ENCODE data around the gene ARHGAP29.
A peak's percentile ranks its signal among the peaks of the same experiment; 100 is the strongest.

ARHGAP29 gene

DNA sequence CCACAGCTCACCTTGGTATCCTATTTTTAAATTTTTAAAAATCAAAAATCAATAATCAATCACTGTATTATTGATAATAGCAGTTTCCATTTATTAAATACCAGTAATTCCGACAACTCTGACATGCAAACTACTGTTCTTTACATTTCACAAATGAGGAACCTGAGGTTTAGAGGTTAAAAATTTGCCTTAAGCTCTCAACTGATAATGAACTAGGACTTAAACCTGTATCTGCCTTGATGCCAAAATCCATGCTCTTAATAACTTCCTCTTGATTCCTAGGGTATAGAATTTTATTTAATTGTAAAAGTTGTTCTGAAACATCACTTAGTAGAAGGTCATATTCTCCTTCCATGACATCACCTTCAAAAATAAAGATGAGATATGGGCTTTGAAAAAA is 5.6 kb downstream of the ARHGAP29 start:
- Histone ChIP-seq H3K4me3 (ENCODE audit: low read depth, low read length) (no peak overlapping the region), H3K27me3 (replicated peaks) (no peaks in the 10 kb centered on the region), H3K27ac (peak overlapping the region; percentile 30), H3K36me3 (replicated peaks) (peaks cover 4% of the 10 kb centered on the region)
- in situ Hi-C loops (cut with HindIII; ENCODE audit: low pct_ligation_motif_present, low sequenced_read_pairs), result loop anchor here (25.0 kb wide), 1 partner anchor 106 kb away; no protein-coding TSS in a partner anchor
- DNase-seq, result no peak
- TF ChIP-seq, protein P1, sequence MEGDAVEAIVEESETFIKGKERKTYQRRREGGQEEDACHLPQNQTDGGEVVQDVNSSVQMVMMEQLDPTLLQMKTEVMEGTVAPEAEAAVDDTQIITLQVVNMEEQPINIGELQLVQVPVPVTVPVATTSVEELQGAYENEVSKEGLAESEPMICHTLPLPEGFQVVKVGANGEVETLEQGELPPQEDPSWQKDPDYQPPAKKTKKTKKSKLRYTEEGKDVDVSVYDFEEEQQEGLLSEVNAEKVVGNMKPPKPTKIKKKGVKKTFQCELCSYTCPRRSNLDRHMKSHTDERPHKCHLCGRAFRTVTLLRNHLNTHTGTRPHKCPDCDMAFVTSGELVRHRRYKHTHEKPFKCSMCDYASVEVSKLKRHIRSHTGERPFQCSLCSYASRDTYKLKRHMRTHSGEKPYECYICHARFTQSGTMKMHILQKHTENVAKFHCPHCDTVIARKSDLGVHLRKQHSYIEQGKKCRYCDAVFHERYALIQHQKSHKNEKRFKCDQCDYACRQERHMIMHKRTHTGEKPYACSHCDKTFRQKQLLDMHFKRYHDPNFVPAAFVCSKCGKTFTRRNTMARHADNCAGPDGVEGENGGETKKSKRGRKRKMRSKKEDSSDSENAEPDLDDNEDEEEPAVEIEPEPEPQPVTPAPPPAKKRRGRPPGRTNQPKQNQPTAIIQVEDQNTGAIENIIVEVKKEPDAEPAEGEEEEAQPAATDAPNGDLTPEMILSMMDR (IDR thresholded peaks at IDR 0.05; ENCODE audit: low read depth, low read length, missing control alignments), result no peak

DNA sequence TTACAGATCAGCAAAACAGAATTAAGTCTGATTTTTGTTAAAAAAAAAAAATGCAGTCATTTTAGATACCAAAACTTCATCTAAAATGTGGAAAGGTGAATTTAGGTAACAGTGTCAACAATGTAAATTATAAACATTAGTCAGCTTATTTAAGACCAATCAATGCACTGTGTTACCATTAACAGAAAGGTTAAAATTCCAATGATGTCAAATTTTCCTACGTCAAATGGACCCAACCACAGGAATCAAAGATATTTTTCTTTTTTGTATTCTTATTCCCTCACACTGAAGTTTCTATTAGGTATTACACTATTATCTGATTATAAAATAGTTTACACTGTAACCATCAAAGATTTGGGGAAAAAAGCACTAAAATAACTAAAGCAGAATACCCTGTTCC is 6.5 kb downstream of the ARHGAP29 start:
- H3K27ac ChIP-seq, result peak overlapping the region; percentile 30
- peaks cover 4% of the 10 kb centered on the region for H3K36me3 ChIP-seq (replicated peaks)
- TF ChIP-seq, protein P1 (IDR thresholded peaks at IDR 0.05; ENCODE audit: low read depth, low read length, missing control alignments), result no peak
- in situ Hi-C loops (cut with HindIII; ENCODE audit: low pct_ligation_motif_present, low sequenced_read_pairs), result loop anchor here (25.0 kb wide), 1 partner anchor 106 kb away; no protein-coding TSS in a partner anchor
- DNase-seq, result no peak
- no peak overlapping the region for H3K4me3 ChIP-seq (ENCODE audit: low read depth, low read length)
- no peaks in the 10 kb centered on the region for H3K27me3 ChIP-seq (replicated peaks)

DNA sequence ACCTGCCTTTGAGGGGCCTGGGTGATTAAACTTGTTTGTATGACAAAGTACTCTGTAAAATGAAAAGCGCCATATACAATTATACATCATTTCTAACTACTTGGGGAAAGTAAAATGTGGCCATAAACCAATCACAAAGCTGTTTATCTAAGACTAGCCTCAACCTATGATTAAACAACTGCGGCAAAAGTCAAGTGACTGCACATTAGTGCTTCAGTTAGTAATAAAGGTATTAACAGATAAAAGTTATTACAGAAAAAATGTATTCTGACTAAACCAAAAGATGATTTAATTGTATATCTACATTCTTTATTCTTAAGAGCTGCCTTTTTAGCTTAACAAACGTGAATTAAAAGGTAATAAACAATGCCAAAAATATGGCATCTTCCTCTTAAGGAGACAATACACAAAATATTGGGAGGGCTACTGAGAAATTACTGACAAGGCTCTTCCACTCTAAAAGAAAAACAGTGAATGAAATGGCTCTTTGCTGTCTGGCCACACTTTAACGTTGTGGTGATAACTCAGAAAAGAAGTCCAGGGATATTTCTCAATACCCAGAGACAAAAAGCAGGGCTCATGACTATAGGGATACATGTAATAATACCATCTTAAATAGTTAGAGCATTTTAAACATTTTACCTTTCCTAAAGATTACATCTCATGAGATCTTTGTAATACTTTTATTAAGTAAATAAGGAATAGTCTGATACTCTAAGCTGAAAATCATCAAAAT is 8.6 kb downstream of the ARHGAP29 start:
- in situ Hi-C loops (cut with HindIII; ENCODE audit: low pct_ligation_motif_present, low sequenced_read_pairs), result loop anchor here (25.0 kb wide), 1 partner anchor 108 kb away; no protein-coding TSS in a partner anchor
- H3K36me3 ChIP-seq (replicated peaks), result peaks cover 6% of the 10 kb centered on the region
- H3K4me3 ChIP-seq (ENCODE audit: low read depth, low read length), result no peak overlapping the region
- no peaks in the 10 kb centered on the region for H3K27me3 ChIP-seq (replicated peaks)
- DNase-seq, result no peak
- peak overlapping the region; percentile 1 for H3K27ac ChIP-seq
- TF ChIP-seq, protein P1 (IDR thresholded peaks at IDR 0.05; ENCODE audit: low read depth, low read length, missing control alignments), result no peak

DNA sequence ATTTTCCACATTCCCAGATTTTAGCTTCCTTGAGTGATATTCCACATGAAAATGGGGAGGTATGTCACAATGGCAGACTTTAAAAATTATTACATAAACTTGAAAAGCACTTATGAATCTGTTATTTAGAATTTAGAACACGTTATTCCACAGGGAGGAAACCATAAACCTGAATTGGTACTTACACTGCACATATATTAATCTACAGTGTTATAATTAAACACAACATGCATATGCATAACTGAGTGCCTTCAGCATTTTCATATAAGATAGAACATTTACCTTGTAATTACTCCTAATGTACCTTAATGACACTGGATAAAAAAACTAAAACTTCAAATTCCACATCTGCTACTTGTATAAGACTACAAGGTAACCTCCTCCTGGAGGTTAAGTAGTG is 9.8 kb downstream of the ARHGAP29 start:
- in situ Hi-C loops (cut with HindIII; ENCODE audit: low pct_ligation_motif_present, low sequenced_read_pairs), result loop anchor here (25.0 kb wide), 1 partner anchor 110 kb away; no protein-coding TSS in a partner anchor
- Histone ChIP-seq H3K4me3 (ENCODE audit: low read depth, low read length) (no peak overlapping the region), H3K27me3 (replicated peaks) (no peaks in the 10 kb centered on the region), H3K36me3 (replicated peaks) (peaks cover 10% of the 10 kb centered on the region), H3K27ac (no peak overlapping the region)
- DNase-seq, result no peak
- TF ChIP-seq, protein P1 (IDR thresholded peaks at IDR 0.05; ENCODE audit: low read depth, low read length, missing control alignments), result no peak

DNA sequence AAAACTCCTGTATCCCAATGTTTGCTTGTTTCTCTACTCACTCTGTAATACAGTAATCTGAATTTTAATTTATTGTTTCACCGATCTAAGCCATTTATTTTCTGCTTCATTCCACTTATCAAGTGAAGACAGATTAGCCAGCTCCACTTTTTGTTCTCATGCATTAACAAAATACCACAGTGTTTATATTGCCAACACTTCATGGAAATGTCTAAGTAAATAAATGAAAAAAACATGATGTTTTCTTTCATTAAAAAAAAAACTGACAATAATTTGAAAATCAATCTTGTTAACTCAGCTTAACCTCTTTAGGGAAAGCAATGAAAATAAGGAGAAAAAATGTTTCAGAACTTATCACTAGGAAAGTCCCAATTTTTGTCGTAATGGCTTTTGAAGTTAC is 11.5 kb downstream of the ARHGAP29 start:
- peaks cover 13% of the 10 kb centered on the region for H3K36me3 ChIP-seq (replicated peaks)
- no peak overlapping the region for H3K4me3 ChIP-seq (ENCODE audit: low read depth, low read length)
- in situ Hi-C loops (cut with HindIII; ENCODE audit: low pct_ligation_motif_present, low sequenced_read_pairs), result loop anchor here (25.0 kb wide), 1 partner anchor 111 kb away; no protein-coding TSS in a partner anchor
- TF ChIP-seq, protein P1 (IDR thresholded peaks at IDR 0.05; ENCODE audit: low read depth, low read length, missing control alignments), result no peak
- no peak for DNase-seq
- no peak overlapping the region for H3K27ac ChIP-seq
- no peaks in the 10 kb centered on the region for H3K27me3 ChIP-seq (replicated peaks)
